Left ventricle myocardium superior (tissue), 1 donor: ENCODE data around the gene STN1. TPM values are rescaled to one million over a fixed set of nuclear protein-coding genes. Genes with fewer than 3 reads are reported as not detected.
A peak's percentile ranks its signal among the peaks of the same experiment; 100 is the strongest.

ENCODE experiments used
- ATAC-seq: fragments of 200-7000 bp; cut with Tn5 transposase; one replicate; pipeline ENCODE4 v1.9.1; 2020; ENCODE audit warnings: mild to moderate bottlenecking, moderate library complexity
- DNase-seq: peaks from one replicate; pipeline ENCODE4 v3.0.0-alpha.2; 2020
- intact Hi-C: fragments of 100-400 bp; cut with micrococcal nuclease; formaldehyde crosslinking; loops from one replicate; pipeline ENCODE4 v1.11.0; 2022
- long read RNA-seq: library from polyadenylated mRNA; unstranded; transcript quantifications from one replicate; pipeline ENCODE4 v2.0.0, GENCODE V29; 2021
- total RNA-seq: library from RNA; stranded (reverse); fragmentation: NEBNext Ultra II Directional; extraction: Animal tissue kit (Norgen Biotek cat#: 25700); gene quantifications from one replicate; pipeline ENCODE4 v1.2.1, GENCODE V29; 2021
- donor health status: DM: no; HTN: yes; CAD: no; lungs with severe emphysema.

STN1 gene
- total RNA-seq = 33.2 TPM
- long read RNA-seq, transcript STN1-202 (9 exons, 1,311 nt) = minor isoform, 5 of 59 reads
- long read RNA-seq, transcript STN1-201 (10 exons, 1,417 nt) = major isoform, 48 of 59 reads
- long read RNA-seq, partial matches to known transcripts = 0 of 59 reads
- long read RNA-seq, other reads (novel, unspliced or antisense) = 6 of 59 reads

- intact Hi-C loops = no loop called here
- DNase-seq = peak; percentile 98
- ATAC-seq = peak; percentile 98
Measured at GRCh38 chr10:103918053-103918846, at the start of gene STN1. Gene STN1 (minus strand): TSS chr10:103918184. CDS start chr10:103917594, 590 bp downstream.

DNA sequence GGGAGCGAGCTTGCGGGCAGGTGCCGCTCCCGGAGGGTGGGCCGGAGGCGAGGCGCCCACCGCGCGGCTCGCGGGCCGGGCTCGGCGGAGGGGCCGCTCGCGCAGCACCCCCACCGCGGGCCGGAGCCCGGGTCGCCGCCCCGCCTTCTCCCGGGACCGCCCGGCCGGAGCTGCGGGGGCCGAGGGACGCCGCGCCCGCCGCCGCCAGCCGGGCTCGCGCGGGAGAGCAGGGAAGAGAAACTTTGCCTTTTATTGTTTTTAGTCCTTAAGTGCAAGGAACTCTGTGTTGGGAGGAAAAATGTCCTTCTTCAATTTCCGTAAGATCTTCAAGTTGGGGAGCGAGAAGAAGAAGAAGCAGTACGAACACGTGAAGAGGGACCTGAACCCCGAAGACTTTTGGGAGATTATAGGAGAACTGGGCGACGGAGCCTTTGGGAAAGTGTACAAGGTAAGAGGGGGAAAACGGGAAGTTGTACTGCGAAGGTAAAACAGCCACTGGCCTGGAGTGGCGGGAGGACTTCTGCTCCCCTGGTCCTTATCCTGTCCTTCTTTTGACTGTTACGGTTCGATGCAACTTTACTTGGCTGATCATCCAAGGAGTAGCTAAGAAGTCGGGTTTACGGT is 49.6 kb upstream of the STN1 start:
- peak; percentile 56 for ATAC-seq
- intact Hi-C loops = no loop called here
- DNase-seq = no peak

- intact Hi-C loops = no loop called here
- DNase-seq (peak; percentile 93), ATAC-seq (peak; percentile 97)
Measured at GRCh38 chr10:103966671-103967447, 48.9 kb upstream of the STN1 start, which contains the start of gene SLK. Gene SLK (plus strand): TSS chr10:103967140. CDS start chr10:103967746, 606 bp downstream.

DNA sequence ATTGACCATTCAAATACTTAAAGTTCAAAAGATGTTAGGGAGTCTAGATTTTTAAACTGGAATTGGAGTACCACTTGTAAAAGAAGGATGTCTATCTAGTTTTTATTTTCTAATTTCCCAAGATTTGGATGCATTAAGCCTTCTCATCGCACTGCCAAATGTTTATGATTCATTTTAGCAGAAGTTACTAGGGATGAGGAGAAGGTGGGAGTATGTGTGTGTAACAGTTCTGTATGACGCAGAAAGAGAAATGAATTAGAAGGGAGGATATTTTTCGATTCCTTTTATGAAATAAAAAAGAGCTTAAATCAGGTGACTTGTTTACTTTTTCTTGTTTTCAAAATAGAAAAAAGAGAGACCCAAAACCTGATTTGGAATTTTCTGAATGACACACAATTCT is 42.1 kb upstream of the STN1 start:
- no peak for DNase-seq
- ATAC-seq = no peak
- intact Hi-C loops = no loop called here

DNA sequence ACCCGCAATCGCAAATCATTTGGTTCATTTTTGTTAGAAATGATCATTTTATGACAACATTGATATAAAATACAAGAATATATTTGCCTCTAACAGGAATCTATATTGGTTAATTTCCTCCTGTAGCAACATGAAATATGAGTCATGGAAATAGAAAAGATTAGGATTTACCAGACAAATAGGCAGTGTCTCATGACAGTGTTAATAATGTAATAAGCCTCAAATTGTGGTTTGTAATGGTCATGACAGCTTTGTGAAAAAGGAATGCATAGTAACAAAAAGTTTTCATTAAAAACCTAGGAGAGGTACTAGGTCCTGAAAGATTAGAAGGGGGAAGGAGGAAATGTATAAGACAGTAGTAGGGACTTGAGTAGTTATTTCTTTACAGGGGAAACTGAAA is 41.0 kb upstream of the STN1 start:
- DNase-seq (no peak), ATAC-seq (no peak)
- intact Hi-C loops = no loop called here

- ATAC-seq = no peak
- intact Hi-C loops = no loop called here
- DNase-seq = no peak
Measured at GRCh38 chr10:103954543-103954942, 36.6 kb upstream of the STN1 start.

- ATAC-seq (no peak), DNase-seq (no peak)
- intact Hi-C loops = no loop called here
Measured at GRCh38 chr10:103951942-103952341, 34.0 kb upstream of the STN1 start.

DNA sequence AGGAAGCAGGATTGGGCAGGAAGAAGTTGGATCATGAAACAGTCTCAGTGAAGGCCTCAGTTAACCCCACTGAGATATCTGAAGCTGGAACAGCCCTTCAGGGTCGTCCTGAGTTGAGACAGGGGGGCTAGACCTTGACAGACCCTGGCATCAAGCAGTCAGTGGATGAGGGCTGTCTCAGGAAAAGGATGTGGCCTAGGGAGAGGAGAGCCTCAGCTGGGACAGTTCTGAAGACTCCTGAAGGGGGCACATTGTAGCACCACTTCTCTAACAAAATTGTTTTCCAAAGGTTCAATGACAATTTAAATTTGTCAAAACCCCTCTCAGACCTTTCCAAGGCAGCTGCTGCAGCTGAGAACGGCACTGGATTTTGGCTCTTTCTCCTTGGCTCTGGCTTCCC is 33.2 kb upstream of the STN1 start:
- ATAC-seq (no peak), DNase-seq (no peak)

DNA sequence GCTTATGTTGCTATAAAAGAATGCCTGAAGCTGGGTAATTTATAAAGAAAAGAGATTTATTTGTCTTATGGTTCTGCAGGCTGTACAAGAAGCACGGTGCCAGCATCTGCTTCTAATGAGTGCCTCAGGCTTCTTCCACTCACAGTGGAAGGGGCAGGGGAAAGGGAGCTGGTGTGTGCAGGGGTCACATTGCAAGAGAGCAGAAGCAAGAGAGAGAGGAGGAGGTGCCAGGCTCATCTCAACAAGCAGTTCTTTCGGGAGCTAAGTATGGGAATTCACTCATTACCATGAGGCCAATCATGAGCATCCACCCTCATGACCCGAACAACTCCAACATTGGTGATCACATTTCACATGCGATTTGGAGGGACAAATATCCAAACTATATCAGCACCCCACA is 31.7 kb upstream of the STN1 start:
- intact Hi-C loops = no loop called here
- DNase-seq (no peak), ATAC-seq (no peak)

More for the DNA sequence above, 33.2 kb upstream of the STN1 start:
- intact Hi-C loops = no loop called here

- intact Hi-C loops = no loop called here
- DNase-seq = no peak
- no peak for ATAC-seq
Measured at GRCh38 chr10:103947799-103948516, 30.0 kb upstream of the STN1 start.

DNA sequence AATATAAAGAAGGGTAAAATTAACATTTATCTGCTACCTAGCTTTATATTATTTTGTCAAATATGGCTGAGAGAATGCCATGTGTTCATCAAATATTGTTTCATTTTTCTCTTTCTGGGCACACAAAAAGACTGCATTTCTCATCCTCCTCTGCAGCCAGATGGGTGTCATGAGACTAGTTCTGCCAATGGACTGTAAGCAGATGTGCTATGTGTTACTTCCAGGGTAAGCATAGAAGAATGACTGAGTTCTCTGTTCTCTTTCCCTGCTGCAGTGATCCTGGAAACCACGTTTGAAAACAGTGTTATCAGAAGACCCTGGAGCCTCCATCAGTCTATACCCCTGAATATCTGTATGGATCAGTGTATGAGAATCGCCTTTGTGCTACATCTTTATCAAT is 24.9 kb upstream of the STN1 start:
- DNase-seq = no peak
- ATAC-seq = no peak
- intact Hi-C loops = no loop called here

DNA sequence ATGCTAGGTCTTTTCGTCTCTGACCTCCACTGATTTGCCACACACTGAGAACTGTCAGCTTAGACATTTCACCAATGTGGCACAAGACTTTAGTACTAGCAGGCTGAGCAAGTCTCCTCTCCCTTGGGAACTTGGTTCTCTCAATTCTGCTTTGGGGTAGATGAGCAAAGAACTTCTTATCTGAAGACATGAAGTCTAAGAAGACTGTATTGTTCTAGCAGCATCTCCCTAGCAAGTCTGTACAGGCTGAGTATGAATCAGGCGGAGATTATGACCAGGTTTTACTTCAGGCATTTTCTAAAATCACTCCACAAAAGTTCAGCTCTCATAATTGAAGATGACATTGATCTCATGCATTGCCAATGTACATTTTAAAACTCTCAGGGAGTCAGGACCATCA is 23.8 kb upstream of the STN1 start:
- DNase-seq (no peak), ATAC-seq (no peak)
- intact Hi-C loops = no loop called here

GRCh38 chr10:103939522-103939921 is 21.5 kb upstream of the STN1 start:
- ATAC-seq (no peak), DNase-seq (no peak)
- intact Hi-C loops = no loop called here

- no peak for DNase-seq
- no peak for ATAC-seq
Measured at GRCh38 chr10:103936022-103936421, 18.0 kb upstream of the STN1 start.

GRCh38 chr10:103934308-103934707 is 16.3 kb upstream of the STN1 start:
- ATAC-seq = no peak
- intact Hi-C loops = no loop called here
- no peak for DNase-seq

More at GRCh38 chr10:103936022-103936421, 18.0 kb upstream of the STN1 start:
- intact Hi-C loops = no loop called here

DNA sequence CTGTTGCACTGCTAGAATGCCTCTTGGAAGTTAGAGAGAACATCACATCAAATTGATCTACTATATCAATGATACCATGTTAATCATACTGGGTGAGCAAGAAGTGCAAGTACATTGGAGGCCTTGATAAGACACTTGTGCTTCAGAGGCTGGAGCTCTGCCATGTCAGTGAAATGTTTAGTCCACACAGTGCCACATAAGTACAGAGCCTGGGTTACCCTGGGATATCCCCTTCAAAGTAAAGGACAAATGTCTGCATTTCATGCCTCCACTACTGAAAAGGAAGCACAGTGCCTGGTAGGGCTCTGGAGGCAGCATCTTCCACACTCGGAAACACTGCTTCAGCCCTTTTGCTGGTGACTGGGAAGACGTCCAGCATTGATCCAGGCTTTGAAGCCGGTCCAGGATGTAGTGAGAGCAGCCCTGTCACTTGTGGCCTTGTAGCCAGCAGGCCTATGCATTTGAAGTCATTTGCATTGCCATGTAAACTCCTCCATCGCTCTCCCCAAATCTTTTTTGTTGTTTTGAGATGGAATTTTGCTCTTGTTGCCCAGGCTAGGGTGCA is 15.7 kb upstream of the STN1 start:
- peak; percentile 45 for ATAC-seq
- intact Hi-C loops = no loop called here
- DNase-seq = no peak

- DNase-seq = no peak
- no peak for ATAC-seq
- intact Hi-C loops = no loop called here
Measured at GRCh38 chr10:103932971-103933370, 15.0 kb upstream of the STN1 start.

GRCh38 chr10:103932271-103932670 is 14.3 kb upstream of the STN1 start:
- ATAC-seq = no peak
- DNase-seq = no peak
- intact Hi-C loops = no loop called here

DNA sequence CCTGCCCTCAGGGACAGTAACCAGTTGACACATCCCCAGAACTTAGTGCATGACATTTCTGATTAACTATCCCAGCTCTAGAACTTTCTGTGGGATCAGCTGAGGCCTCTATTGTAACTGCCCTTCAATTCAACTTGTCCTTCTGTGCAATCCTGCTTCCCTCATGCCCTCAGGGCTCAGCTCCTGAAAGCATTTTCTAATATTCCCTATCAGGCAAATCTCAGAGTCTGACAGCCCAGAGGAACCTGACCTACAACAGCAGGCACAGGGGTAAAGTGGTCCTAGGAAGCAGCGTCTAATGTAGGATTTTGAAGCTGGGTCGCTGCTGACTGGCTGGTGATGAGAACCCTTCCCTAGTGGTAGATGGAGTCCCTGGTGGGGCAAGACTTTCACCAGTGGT is 13.6 kb upstream of the STN1 start:
- intact Hi-C loops = no loop called here
- DNase-seq = no peak
- no peak for ATAC-seq
